Testis (tissue), 3 donors: ENCODE data around the gene RPS2. TPM values are rescaled to one million over a fixed set of nuclear protein-coding genes. Genes with fewer than 3 reads are reported as not detected.

Source experiments
- DNase-seq: peaks from one replicate; pipeline ENCODE4 v3.0.0-alpha.2; 2019
- H3K27ac ChIP-seq, 2 donors: fragments of 200-600 bp; sonication (generic); one replicate each; pipeline ENCODE4 v1.5.1; 2019
- H3K27me3 ChIP-seq: fragments of 200-600 bp; sonication (generic); one replicate; pipeline ENCODE4 v1.5.1; 2019
- H3K36me3 ChIP-seq: fragments of 200-600 bp; sonication (generic); one replicate; pipeline ENCODE4 v1.5.1; 2017; ENCODE audit warnings: low read depth; ENCODE audit errors: missing control alignments
- H3K4me1 ChIP-seq: fragments of 200-600 bp; sonication (generic); one replicate; pipeline ENCODE4 v1.5.1; 2019
- H3K4me3 ChIP-seq, 2 donors: fragments of 200-600 bp; sonication (generic); one replicate each; pipeline ENCODE4 v1.5.1; 2017 to 2019
- H3K9me3 ChIP-seq: fragments of 200-600 bp; sonication (generic); one replicate; pipeline ENCODE4 v1.5.1; 2017
- CTCF ChIP-seq, 3 experiments: fragments of 450-650 bp in 2 of 3; fragments of 200-600 bp in 1 of 3; sonication (generic) in 1 of 3; IDR thresholded peaks; one replicate each; pipeline ENCODE4 v1.5.1; 2016 to 2019; ENCODE audit warnings: antibody characterized with exemption in 3 of 3, mild to moderate bottlenecking in 2 of 3, moderate library complexity in 1 of 3
- POLR2A ChIP-seq: fragments of 450-650 bp; IDR thresholded peaks from one replicate; pipeline ENCODE4 v1.6.1; 2017; ENCODE audit warnings: antibody characterized with exemption, mild to moderate bottlenecking, moderate library complexity
- WGBS, 2 donors: methylation state at CpG; one replicate each; pipeline ENCODE4 v1.1.5; 2018; 5-methylcytosine and 5-hydroxymethylcytosine counted together
- intact Hi-C: fragments of 100-400 bp; cut with DNase I; formaldehyde crosslinking; loops from one replicate; pipeline ENCODE4 v1.15.1; 2023; ENCODE audit warnings: low total_unique reads
- polyA plus RNA-seq: library from polyadenylated mRNA; stranded (reverse); fragments of 350-450 nt; fragmentation: Illumina TruSeq; extraction: RNeasy Lipid Tissue Mini Kit (QIAGEN cat#74804); gene quantifications from one replicate; pipeline ENCODE4 v1.2.3, GENCODE V29; 2014; ENCODE audit warnings: low read depth, low replicate concordance; ENCODE audit not compliant: insufficient read depth
- small RNA-seq, 2 donors: library from RNA; depleted of rRNA; stranded (forward); fragments of <200 nt; gene quantifications; one replicate each; pipeline ENCODE3, GENCODE V24; 2016
- total RNA-seq, 2 donors: library from RNA; depleted of rRNA; stranded (reverse); fragments of >200 nt; gene quantifications; one replicate each; pipeline ENCODE4 v1.2.3, GENCODE V29; 2016

Gene RPS2
- total and polyA plus RNA-seq, 3 donors from 2014 or later, result 744 to 1,779 (median 1,272) TPM

GRCh38 chr16:1912215-1912543, 52.4 kb downstream of the RPS2 start:
- Histone ChIP-seq H3K27me3 (no peaks in the 10 kb centered on the region), H3K36me3 (no peaks in the 10 kb centered on the region), H3K9me3 (no peaks in the 10 kb centered on the region), H3K4me1 (no peaks in the 10 kb centered on the region), H3K4me3 (no peak overlapping the region), H3K27ac (no peak overlapping the region)
- TF ChIP-seq POLR2A (no peak), CTCF (IDR thresholded peaks at IDR 0.05) (no peak)
- DNase-seq, result no peak
- WGBS, 2 donors, result 73 to 90% methylated on average over 9 to 17 of the region's 17 CpGs
- intact Hi-C loops, result no loop called here

Small RNA genes lying within 50 kb of the gene (small RNA-seq; reads per million reads assigned to genes)
- gene AC005363.2 (0 reads per million in 2 donors), gene RN7SL219P (0 reads per million in 2 donors), gene SNORA10 (0 reads per million in 2 donors), gene SNORA64 (0 reads per million in 2 donors)

Other genes with a start within 250 kb of the RPS2 start
- gene NME3, start 193.3 kb downstream of the RPS2 start, total RNA-seq, result 100 to 1,000 TPM; 100 to 119 TPM
- 29.3 TPM for gene NME3, start 193.3 kb downstream of the RPS2 start, polyA plus RNA-seq
- 10 to 100 TPM; 20.3 to 34.2 TPM for gene EME2, start 192.0 kb downstream of the RPS2 start, total RNA-seq
- 12.5 TPM for gene EME2, start 192.0 kb downstream of the RPS2 start, polyA plus RNA-seq
- 10 to 100 TPM; 66.5 to 81.6 TPM for gene MRPS34, start 191.7 kb downstream of the RPS2 start, total RNA-seq
- gene MRPS34, start 191.7 kb downstream of the RPS2 start, polyA plus RNA-seq, result 49.2 TPM
- gene SPSB3, start 182.3 kb downstream of the RPS2 start, total RNA-seq, result 100 to 1,000 TPM; 111 to 114 TPM
- 43.8 TPM for gene SPSB3, start 182.3 kb downstream of the RPS2 start, polyA plus RNA-seq
- 10 to 100 TPM; 81.5 to 90.8 TPM for gene NUBP2, start 181.9 kb downstream of the RPS2 start, total RNA-seq
- 49.8 TPM for gene NUBP2, start 181.9 kb downstream of the RPS2 start, polyA plus RNA-seq
- gene IGFALS, start 171.1 kb downstream of the RPS2 start, total RNA-seq, result 1 to 10 TPM; 3.2 to 6.7 TPM
- gene IGFALS, start 171.1 kb downstream of the RPS2 start, polyA plus RNA-seq, result 0.38 TPM
- gene HAGH, start 138.0 kb downstream of the RPS2 start, total RNA-seq, result 100 to 1,000 TPM; 163 to 176 TPM
- 266 TPM for gene HAGH, start 138.0 kb downstream of the RPS2 start, polyA plus RNA-seq
- gene FAHD1, start 137.6 kb downstream of the RPS2 start, total RNA-seq, result 10 to 100 TPM; 57.5 to 65.8 TPM
- 20.6 TPM for gene FAHD1, start 137.6 kb downstream of the RPS2 start, polyA plus RNA-seq
- 10 to 100 TPM; 34.6 to 53.9 TPM for gene MEIOB, start 92.7 kb downstream of the RPS2 start, total RNA-seq
- 53.8 TPM for gene MEIOB, start 92.7 kb downstream of the RPS2 start, polyA plus RNA-seq
- 1 to 10 TPM in 1 of 2 donors, under 1 TPM in 1; 0.94 to 1.6 TPM for gene HS3ST6, start 46.4 kb downstream of the RPS2 start, total RNA-seq
- gene HS3ST6, start 46.4 kb downstream of the RPS2 start, polyA plus RNA-seq, result 0.34 TPM
- 10 to 100 TPM; 17.5 to 19.8 TPM for gene MSRB1, start 21.6 kb downstream of the RPS2 start, total RNA-seq
- 35.2 TPM for gene MSRB1, start 21.6 kb downstream of the RPS2 start, polyA plus RNA-seq
- 1 to 10 TPM; 7.3 to 9.8 TPM for gene RPL3L, start 10.1 kb downstream of the RPS2 start, total RNA-seq
- 10.4 TPM for gene RPL3L, start 10.1 kb downstream of the RPS2 start, polyA plus RNA-seq
- 100 to 1,000 TPM; 127 to 211 TPM for gene NDUFB10, start 5.3 kb downstream of the RPS2 start, total RNA-seq
- 186 TPM for gene NDUFB10, start 5.3 kb downstream of the RPS2 start, polyA plus RNA-seq
- 100 to 1,000 TPM in 1 of 2 donors, 10 to 100 TPM in 1; 86.7 to 210 TPM for gene RNF151, start 2.0 kb upstream of the RPS2 start, total RNA-seq
- 153 TPM for gene RNF151, start 2.0 kb upstream of the RPS2 start, polyA plus RNA-seq
- gene TBL3, start 7.2 kb upstream of the RPS2 start, total RNA-seq, result 100 to 1,000 TPM in 1 of 2 donors, 10 to 100 TPM in 1; 83.4 to 109 TPM
- gene TBL3, start 7.2 kb upstream of the RPS2 start, polyA plus RNA-seq, result 77.1 TPM
- gene NOXO1, start 16.6 kb upstream of the RPS2 start, total RNA-seq, result 1 to 10 TPM; 4.8 to 7.6 TPM
- gene NOXO1, start 16.6 kb upstream of the RPS2 start, polyA plus RNA-seq, result 3.7 TPM
- 10 to 100 TPM; 25.7 to 25.8 TPM for gene GFER, start 19.4 kb upstream of the RPS2 start, total RNA-seq
- gene GFER, start 19.4 kb upstream of the RPS2 start, polyA plus RNA-seq, result 40.0 TPM
- gene SYNGR3, start 25.1 kb upstream of the RPS2 start, total RNA-seq, result 10 to 100 TPM; 20.9 to 33.5 TPM
- 10.0 TPM for gene SYNGR3, start 25.1 kb upstream of the RPS2 start, polyA plus RNA-seq
- gene ZNF598, start 45.0 kb upstream of the RPS2 start, total RNA-seq, result 10 to 100 TPM; 80.4 to 94.6 TPM
- 46.3 TPM for gene ZNF598, start 45.0 kb upstream of the RPS2 start, polyA plus RNA-seq
- gene NPW, start 55.0 kb upstream of the RPS2 start, total RNA-seq, result 1 to 10 TPM; 7.3 to 8.2 TPM
- gene NPW, start 55.0 kb upstream of the RPS2 start, polyA plus RNA-seq, result 3.9 TPM
- gene NHERF2, start 62.1 kb upstream of the RPS2 start, total RNA-seq, result 10 to 100 TPM; 54.1 to 59.9 TPM
- gene NHERF2, start 62.1 kb upstream of the RPS2 start, polyA plus RNA-seq, result 50.6 TPM
- gene NTHL1, start 83.0 kb upstream of the RPS2 start, total RNA-seq, result 10 to 100 TPM; 24.6 to 35.6 TPM
- 18.0 TPM for gene NTHL1, start 83.0 kb upstream of the RPS2 start, polyA plus RNA-seq
- gene TSC2, start 83.2 kb upstream of the RPS2 start, total RNA-seq, result 100 to 1,000 TPM; 222 to 271 TPM
- gene TSC2, start 83.2 kb upstream of the RPS2 start, polyA plus RNA-seq, result 136 TPM
- 100 to 1,000 TPM; 323 to 337 TPM for gene PKD1, start 171.1 kb upstream of the RPS2 start, total RNA-seq
- 83.4 TPM for gene PKD1, start 171.1 kb upstream of the RPS2 start, polyA plus RNA-seq
- 1 to 10 TPM; 3.2 to 3.6 TPM for gene RAB26, start 183.8 kb upstream of the RPS2 start, total RNA-seq
- 1.5 TPM for gene RAB26, start 183.8 kb upstream of the RPS2 start, polyA plus RNA-seq
- gene TRAF7, start 191.0 kb upstream of the RPS2 start, total RNA-seq, result 10 to 100 TPM; 36.0 to 46.1 TPM
- gene TRAF7, start 191.0 kb upstream of the RPS2 start, polyA plus RNA-seq, result 44.6 TPM
- gene CASKIN1, start 231.8 kb upstream of the RPS2 start, total RNA-seq, result 100 to 1,000 TPM in 1 of 2 donors, 1 to 10 TPM in 1; 6.4 to 159 TPM
- gene CASKIN1, start 231.8 kb upstream of the RPS2 start, polyA plus RNA-seq, result 2.1 TPM
- 100 to 1,000 TPM in 1 of 2 donors, 10 to 100 TPM in 1; 95.4 to 113 TPM for gene MLST8, start 240.6 kb upstream of the RPS2 start, total RNA-seq
- 89.0 TPM for gene MLST8, start 240.6 kb upstream of the RPS2 start, polyA plus RNA-seq
- gene BRICD5, start 246.0 kb upstream of the RPS2 start, total RNA-seq, result 10 to 100 TPM; 37.8 to 66.5 TPM
- 25.1 TPM for gene BRICD5, start 246.0 kb upstream of the RPS2 start, polyA plus RNA-seq